ENCODE data around the gene DCT. TPM values are rescaled to one million over a fixed set of nuclear protein-coding genes. Genes with fewer than 3 reads are reported as not detected.

The DCT gene
- total and polyA plus RNA-seq, 2 donors (not counting 1 experiment from before 2014, with no cell fraction given), result 0.17 TPM; not detected in 1

GRCh38 chr13:94413598-94413944, 65.9 kb downstream of the DCT start:
- H3K9me3 ChIP-seq (ENCODE audit: control insufficient read depth, insufficient read depth, low read depth, low read length), result no peaks in the 10 kb centered on the region
- no peak overlapping the region for H3K4me3 ChIP-seq (replicated peaks in 1 of 4; ENCODE audit: control extremely low read depth in 1 of 4, insufficient read depth in 1 of 4, low read depth in 3 of 4, low read length in 4 of 4)
- no peak overlapping the region for H3K27ac ChIP-seq (ENCODE audit: insufficient read depth, low read length)
- H3K4me1 ChIP-seq (ENCODE audit: control insufficient read depth, extremely low read depth, insufficient read depth, low read length), result no peaks in the 10 kb centered on the region
- H3K9ac ChIP-seq (ENCODE audit: insufficient read depth, low read length), result no peak overlapping the region
- H4K20me1 ChIP-seq (ENCODE audit: control insufficient read depth, extremely low read depth, insufficient read depth, low read length), result no peaks in the 10 kb centered on the region
- no peak overlapping the region for H3K4me2 ChIP-seq (ENCODE audit: extremely low read depth, insufficient read depth, low read length)
- H3K79me2 ChIP-seq (ENCODE audit: control insufficient read depth, insufficient read depth, low read length), result no peaks in the 10 kb centered on the region
- no peaks in the 10 kb centered on the region for H3K27me3 ChIP-seq (ENCODE audit: control insufficient read depth, insufficient read depth, low read length)
- H3K36me3 ChIP-seq (ENCODE audit: control insufficient read depth, insufficient read depth, low read length), result no peaks in the 10 kb centered on the region
- DNase-seq (ENCODE audit: low read depth in 2 of 2), result no peak
- no peak overlapping the region for H2AFZ ChIP-seq (ENCODE audit: low read length)
- TF ChIP-seq CTCF (conservative IDR thresholded peaks at IDR 0.05 in 1 of 2, IDR thresholded peaks at IDR 0.05 in 1 of 2; ENCODE audit: low read depth in 1 of 2, low read length in 2 of 2), result no peak
- no peak for TF ChIP-seq EZH2 (IDR thresholded peaks at IDR 0.05; ENCODE audit: low read length, missing control alignments)

GRCh38 chr13:94412870-94413597, 66.4 kb downstream of the DCT start:
- peak in 1 of 2 donors; percentile 25 for DNase-seq (ENCODE audit: low read depth in 2 of 2)
- H4K20me1 ChIP-seq (ENCODE audit: control insufficient read depth, extremely low read depth, insufficient read depth, low read length), result no peaks in the 10 kb centered on the region
- no peak overlapping the region for H3K27ac ChIP-seq (ENCODE audit: insufficient read depth, low read length)
- H3K9ac ChIP-seq (ENCODE audit: insufficient read depth, low read length), result no peak overlapping the region
- H3K79me2 ChIP-seq (ENCODE audit: control insufficient read depth, insufficient read depth, low read length), result no peaks in the 10 kb centered on the region
- TF ChIP-seq EZH2 (IDR thresholded peaks at IDR 0.05; ENCODE audit: low read length, missing control alignments) (no peak), CTCF (conservative IDR thresholded peaks at IDR 0.05 in 1 of 2, IDR thresholded peaks at IDR 0.05 in 1 of 2; ENCODE audit: low read depth in 1 of 2, low read length in 2 of 2) (no peak)
- H3K4me3 ChIP-seq (replicated peaks in 1 of 4; ENCODE audit: control extremely low read depth in 1 of 4, insufficient read depth in 1 of 4, low read depth in 3 of 4, low read length in 4 of 4), result no peak overlapping the region
- no peaks in the 10 kb centered on the region for H3K36me3 ChIP-seq (ENCODE audit: control insufficient read depth, insufficient read depth, low read length)
- H3K4me1 ChIP-seq (ENCODE audit: control insufficient read depth, extremely low read depth, insufficient read depth, low read length), result no peaks in the 10 kb centered on the region
- H3K27me3 ChIP-seq (ENCODE audit: control insufficient read depth, insufficient read depth, low read length), result no peaks in the 10 kb centered on the region
- no peak overlapping the region for H3K4me2 ChIP-seq (ENCODE audit: extremely low read depth, insufficient read depth, low read length)
- H3K9me3 ChIP-seq (ENCODE audit: control insufficient read depth, insufficient read depth, low read depth, low read length), result no peaks in the 10 kb centered on the region
- no peak overlapping the region for H2AFZ ChIP-seq (ENCODE audit: low read length)

- no peaks in the 10 kb centered on the region for H3K36me3 ChIP-seq (ENCODE audit: control insufficient read depth, insufficient read depth, low read length)
These were observed 67.7 kb downstream of the DCT start for GRCh38 chr13:94411747-94412146.

More at GRCh38 chr13:94411747-94412146, 67.7 kb downstream of the DCT start:
- Histone ChIP-seq H3K4me3 (replicated peaks in 1 of 4; ENCODE audit: control extremely low read depth in 1 of 4, insufficient read depth in 1 of 4, low read depth in 3 of 4, low read length in 4 of 4) (no peak overlapping the region), H3K9me3 (ENCODE audit: control insufficient read depth, insufficient read depth, low read depth, low read length) (no peaks in the 10 kb centered on the region), H3K4me1 (ENCODE audit: control insufficient read depth, extremely low read depth, insufficient read depth, low read length) (no peaks in the 10 kb centered on the region), H2AFZ (ENCODE audit: low read length) (no peak overlapping the region), H3K27ac (ENCODE audit: insufficient read depth, low read length) (no peak overlapping the region), H3K27me3 (ENCODE audit: control insufficient read depth, insufficient read depth, low read length) (no peaks in the 10 kb centered on the region), H3K79me2 (ENCODE audit: control insufficient read depth, insufficient read depth, low read length) (no peaks in the 10 kb centered on the region), H4K20me1 (ENCODE audit: control insufficient read depth, extremely low read depth, insufficient read depth, low read length) (no peaks in the 10 kb centered on the region), H3K9ac (ENCODE audit: insufficient read depth, low read length) (no peak overlapping the region), H3K4me2 (ENCODE audit: extremely low read depth, insufficient read depth, low read length) (no peak overlapping the region)
- DNase-seq (ENCODE audit: low read depth in 2 of 2), result no peak
- TF ChIP-seq CTCF (conservative IDR thresholded peaks at IDR 0.05 in 1 of 2, IDR thresholded peaks at IDR 0.05 in 1 of 2; ENCODE audit: low read depth in 1 of 2, low read length in 2 of 2) (no peak), EZH2 (IDR thresholded peaks at IDR 0.05; ENCODE audit: low read length, missing control alignments) (no peak)
